Erythroblast (primary cell): ENCODE data around the gene ATP5MG.
"Not testable (repeated sequence)": the region's sequence is repeated elsewhere in the genome, so short reads cannot be mapped to it uniquely, and the experiment has no call there.

Experiments used
- DNase-seq, 2 experiments: peaks; one replicate each; lab custom pipeline; 2025; lab: John Stamatoyannopoulos, UW
- GATA1 ChIP-seq: IDR thresholded peaks from 2 replicates; pipeline ENCODE4 v1.6.1; 2011; ENCODE audit warnings: low read depth, mild to moderate bottlenecking, control low read depth, low read length, moderate library complexity
- POLR2A ChIP-seq: IDR thresholded peaks from 2 replicates; pipeline ENCODE4 v1.6.1; 2011; ENCODE audit warnings: mild to moderate bottlenecking, low read length

ATP5MG gene

GRCh38 chr11:118383657-118384056 is 17.7 kb upstream of the ATP5MG start:
- DNase-seq: no peak
- TF ChIP-seq POLR2A: no peak
- no peak for TF ChIP-seq GATA1

- TF ChIP-seq GATA1: no peak
- TF ChIP-seq POLR2A: no peak
- DNase-seq: no peak
Observed at GRCh38 chr11:118396097-118396501, 5.3 kb upstream of the ATP5MG start.

- DNase-seq: no peak
- TF ChIP-seq GATA1: no peak
- TF ChIP-seq POLR2A: no peak
Observed at GRCh38 chr11:118397448-118397847, 4.0 kb upstream of the ATP5MG start.

- TF ChIP-seq GATA1: no peak
- TF ChIP-seq POLR2A: no peak
- DNase-seq: peak; percentile 23 to 29
Observed at GRCh38 chr11:118398791-118399559, 2.4 kb upstream of the ATP5MG start.

GRCh38 chr11:118401880-118402590 is 629 bp downstream of the ATP5MG start:
- DNase-seq: peak; percentile 34 to 52
- TF ChIP-seq GATA1 (no peak), POLR2A (no peak)

- DNase-seq: not testable (repeated sequence)
Observed at GRCh38 chr11:118402594-118402993, 1.2 kb downstream of the ATP5MG start.

GRCh38 chr11:118406599-118407166 is 5.3 kb downstream of the ATP5MG start:
- DNase-seq: no peak
- TF ChIP-seq GATA1 (no peak), POLR2A (no peak)

- TF ChIP-seq POLR2A: no peak
- TF ChIP-seq GATA1: no peak
- no peak for DNase-seq
Observed at GRCh38 chr11:118410055-118410745, 8.8 kb downstream of the ATP5MG start.

- no peak for DNase-seq
- TF ChIP-seq GATA1 (no peak), POLR2A (no peak)
Observed at GRCh38 chr11:118411530-118411929, 10.1 kb downstream of the ATP5MG start.

GRCh38 chr11:118412921-118413320 is 11.5 kb downstream of the ATP5MG start:
- no peak for DNase-seq
- TF ChIP-seq POLR2A (no peak), GATA1 (no peak)

GRCh38 chr11:118415062-118415738 is 13.8 kb downstream of the ATP5MG start:
- no peak for TF ChIP-seq POLR2A
- no peak for TF ChIP-seq GATA1
- DNase-seq: peak; percentile 64 to 76

GRCh38 chr11:118415739-118416068 is 14.3 kb downstream of the ATP5MG start:
- peak; percentile 96 to 98 for DNase-seq
- peak; percentile 63 for TF ChIP-seq GATA1
- peak; percentile 20 for TF ChIP-seq POLR2A

- not testable (repeated sequence) for DNase-seq
Observed at GRCh38 chr11:118416900-118417299, 15.5 kb downstream of the ATP5MG start.

GRCh38 chr11:118417801-118418200 is 16.4 kb downstream of the ATP5MG start:
- DNase-seq: no peak
- no peak for TF ChIP-seq GATA1
- no peak for TF ChIP-seq POLR2A
